Fibroblast of the aortic adventitia (primary cell): Measurements from ENCODE around the gene SLC1A2. TPM values are rescaled to one million over a fixed set of nuclear protein-coding genes. Genes with fewer than 3 reads are reported as not detected.

Experiments used
- DNase-seq: peaks from one replicate; pipeline ENCODE4 v3.0.0-alpha.2; 2010; ENCODE audit warnings: low read depth
- H3K4me3 ChIP-seq: 2 replicates; pipeline ENCODE4 v1.5.1; 2011; ENCODE audit warnings: low read depth, mild to moderate bottlenecking, control low read depth, low read length, moderate library complexity
- CTCF ChIP-seq: IDR thresholded peaks from 2 replicates; pipeline ENCODE4 v1.5.1; 2011; ENCODE audit warnings: mild to moderate bottlenecking, low read length, control low read depth, inconsistent platforms; ENCODE audit not compliant: insufficient read depth
- total RNA-seq: library from RNA; depleted of rRNA; stranded (reverse); fragments of >200 nt; gene quantifications from 2 replicates; pipeline ENCODE4 v1.2.3, GENCODE V29; 2012; ENCODE audit warnings: low replicate concordance

SLC1A2 gene
- total RNA-seq, 1 donor = 23.6 TPM

DNA sequence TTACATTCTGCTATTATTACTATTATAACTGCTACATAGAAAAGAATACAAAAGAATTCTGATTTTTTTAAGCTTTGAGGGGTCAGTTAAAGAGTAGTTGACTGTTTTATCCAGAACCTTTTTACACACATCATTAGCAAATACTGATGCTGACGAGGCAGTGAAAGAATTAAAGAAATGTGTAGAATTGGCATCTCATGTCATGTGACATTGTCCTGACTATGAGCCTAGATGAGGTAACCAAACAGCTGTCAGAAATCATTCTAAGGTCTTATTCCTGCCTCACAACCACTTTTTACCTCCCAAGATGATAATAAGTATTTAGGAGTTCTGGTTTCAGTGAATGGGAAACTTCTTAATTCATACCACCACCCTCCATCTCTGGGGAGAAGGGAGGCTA is 121.0 kb downstream of the SLC1A2 start:
- TF ChIP-seq CTCF = no peak
- no peak for DNase-seq
- no peak overlapping the region for H3K4me3 ChIP-seq

DNA sequence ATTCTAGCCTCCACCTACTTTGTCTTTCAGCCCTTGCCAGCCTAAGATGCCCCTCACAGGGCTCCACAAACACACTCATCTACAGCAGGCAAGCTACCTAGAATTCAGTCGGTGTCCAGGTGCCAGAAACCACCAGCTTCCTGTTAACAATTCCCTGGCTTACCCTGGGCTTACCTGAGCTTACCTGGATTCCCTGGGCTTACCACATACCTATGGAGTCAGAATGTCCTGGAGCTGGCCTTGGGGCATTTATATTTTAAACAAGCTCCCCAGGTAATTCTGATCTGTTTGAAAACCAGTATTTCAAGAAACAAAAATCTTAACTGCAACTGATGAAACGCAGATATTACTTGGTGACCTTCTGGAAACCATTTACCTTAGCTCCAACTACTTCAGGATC is 123.6 kb downstream of the SLC1A2 start:
- DNase-seq = no peak
- no peak overlapping the region for H3K4me3 ChIP-seq
- TF ChIP-seq CTCF = no peak

DNA sequence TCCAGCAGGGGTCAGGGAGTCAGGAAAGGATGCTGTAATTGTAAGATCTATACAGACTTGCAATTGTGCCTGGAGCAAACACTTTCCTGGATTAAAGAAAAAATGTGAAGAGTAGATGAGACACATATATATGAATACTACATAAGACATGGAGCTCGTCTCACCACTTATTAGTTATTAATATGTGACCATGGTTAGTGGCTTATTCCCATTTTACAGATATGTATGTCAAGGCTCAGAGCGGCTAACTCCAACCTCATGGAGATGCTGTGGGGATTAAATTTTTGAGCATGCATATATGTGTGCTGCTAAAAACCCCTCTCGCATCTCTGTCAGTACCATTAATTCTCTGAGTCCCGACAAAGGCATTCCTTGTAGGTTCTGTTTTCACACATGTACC is 125.7 kb downstream of the SLC1A2 start:
- no peak for DNase-seq
- TF ChIP-seq CTCF = no peak
- H3K4me3 ChIP-seq = no peak overlapping the region

GRCh38 chr11:35293035-35293434 is 126.3 kb downstream of the SLC1A2 start:
- no peak overlapping the region for H3K4me3 ChIP-seq
- no peak for DNase-seq
- no peak for TF ChIP-seq CTCF

GRCh38 chr11:35292279-35292678 is 127.1 kb downstream of the SLC1A2 start:
- TF ChIP-seq CTCF = no peak
- H3K4me3 ChIP-seq = no peak overlapping the region
- DNase-seq = no peak

- no peak for TF ChIP-seq CTCF
- DNase-seq = no peak
- H3K4me3 ChIP-seq = no peak overlapping the region
These were observed 128.5 kb downstream of the SLC1A2 start for GRCh38 chr11:35290876-35291275.

GRCh38 chr11:35289821-35290220 is 129.5 kb downstream of the SLC1A2 start:
- peak; percentile 80 for DNase-seq
- TF ChIP-seq CTCF = no peak
- no peak overlapping the region for H3K4me3 ChIP-seq
